Mesothelial cell of epicardium (in vitro differentiated cells): ENCODE results near the gene PDE2A. TPM values are rescaled to one million over a fixed set of nuclear protein-coding genes. Genes with fewer than 3 reads are reported as not detected.

Experiments used
- DNase-seq, 2 experiments: peaks; one replicate each; pipeline ENCODE4 v3.0.0; 2021; ENCODE audit warnings: low spot score in 2 of 2; ENCODE audit not compliant: unreplicated experiment in 2 of 2
- H3K27ac Mint-ChIP-seq: 2 replicates; pipeline ENCODE4 v1.8.0; 2021; ENCODE audit warnings: mixed read lengths
- H3K27me3 Mint-ChIP-seq: 2 replicates; pipeline ENCODE4 v1.8.0; 2021; ENCODE audit warnings: low read depth, mixed read lengths
- H3K36me3 Mint-ChIP-seq: 2 replicates; pipeline ENCODE4 v1.8.0; 2021; ENCODE audit warnings: mixed read lengths
- H3K4me1 Mint-ChIP-seq: 2 replicates; pipeline ENCODE4 v1.8.0; 2021; ENCODE audit warnings: mixed read lengths
- H3K4me3 Mint-ChIP-seq: 2 replicates; pipeline ENCODE4 v1.8.0; 2021; ENCODE audit warnings: mild to moderate bottlenecking, moderate library complexity, mixed read lengths
- H3K9me3 Mint-ChIP-seq: 2 replicates; pipeline ENCODE4 v1.8.0; 2021; ENCODE audit warnings: mixed read lengths
- CTCF ChIP-seq: fragments of 200-600 bp; sonication (generic); IDR thresholded peaks from one replicate; pipeline ENCODE4 v1.5.0; 2021; ENCODE audit warnings: antibody characterized with exemption; ENCODE audit not compliant: unreplicated experiment
- total RNA-seq: library from RNA; stranded (reverse); gene quantifications from 3 replicates; pipeline ENCODE4 v1.2.1, GENCODE V29; 2021

Gene PDE2A
- total RNA-seq, 1 donor from 2014 or later, result 1.1 TPM

GRCh38 chr11:72655014-72655413 is 19.2 kb downstream of the PDE2A start:
- no peak overlapping the region for H3K27ac Mint-ChIP-seq
- H3K9me3 Mint-ChIP-seq, result no peaks in the 10 kb centered on the region
- TF ChIP-seq CTCF, result no peak
- H3K27me3 Mint-ChIP-seq, result peaks cover 18% of the 10 kb centered on the region
- peaks cover 15% of the 10 kb centered on the region for H3K4me1 Mint-ChIP-seq
- no peaks in the 10 kb centered on the region for H3K36me3 Mint-ChIP-seq
- no peak for DNase-seq
- no peak overlapping the region for H3K4me3 Mint-ChIP-seq

- H3K27me3 Mint-ChIP-seq, result peaks cover 9% of the 10 kb centered on the region
- DNase-seq, result no peak
- no peaks in the 10 kb centered on the region for H3K36me3 Mint-ChIP-seq
- peaks cover 15% of the 10 kb centered on the region for H3K4me1 Mint-ChIP-seq
- no peak overlapping the region for H3K27ac Mint-ChIP-seq
- no peak overlapping the region for H3K4me3 Mint-ChIP-seq
- no peak for TF ChIP-seq CTCF
- H3K9me3 Mint-ChIP-seq, result no peaks in the 10 kb centered on the region
Measured at GRCh38 chr11:72653649-72654048, 20.6 kb downstream of the PDE2A start.

- no peak overlapping the region for H3K27ac Mint-ChIP-seq
Measured at GRCh38 chr11:72652873-72653630, 21.2 kb downstream of the PDE2A start.

GRCh38 chr11:72652133-72652532 is 22.1 kb downstream of the PDE2A start:
- H3K27ac Mint-ChIP-seq, result no peak overlapping the region
- H3K9me3 Mint-ChIP-seq, result no peaks in the 10 kb centered on the region
- DNase-seq, result no peak
- no peak for TF ChIP-seq CTCF
- H3K27me3 Mint-ChIP-seq, result peaks cover 7% of the 10 kb centered on the region
- peaks cover 15% of the 10 kb centered on the region for H3K4me1 Mint-ChIP-seq
- no peak overlapping the region for H3K4me3 Mint-ChIP-seq
- no peaks in the 10 kb centered on the region for H3K36me3 Mint-ChIP-seq

More at GRCh38 chr11:72652873-72653630, 21.2 kb downstream of the PDE2A start:
- H3K4me1 Mint-ChIP-seq, result peaks cover 15% of the 10 kb centered on the region
- no peaks in the 10 kb centered on the region for H3K9me3 Mint-ChIP-seq
- no peak for TF ChIP-seq CTCF
- no peak overlapping the region for H3K4me3 Mint-ChIP-seq
- H3K27me3 Mint-ChIP-seq, result peaks cover 7% of the 10 kb centered on the region
- no peaks in the 10 kb centered on the region for H3K36me3 Mint-ChIP-seq
- no peak for DNase-seq

GRCh38 chr11:72649215-72649976 is 24.8 kb downstream of the PDE2A start:
- H3K27ac Mint-ChIP-seq, result no peak overlapping the region
- H3K4me3 Mint-ChIP-seq, result no peak overlapping the region
- peaks cover 4% of the 10 kb centered on the region for H3K4me1 Mint-ChIP-seq
- TF ChIP-seq CTCF, result no peak
- no peaks in the 10 kb centered on the region for H3K9me3 Mint-ChIP-seq
- peaks cover 10% of the 10 kb centered on the region for H3K27me3 Mint-ChIP-seq
- no peak for DNase-seq
- H3K36me3 Mint-ChIP-seq, result no peaks in the 10 kb centered on the region
